Suppressor macrophage (primary cell): ENCODE measurements around the gene ITIH4.

Experiments used
- DNase-seq, 4 experiments: peaks; one replicate each; pipeline ENCODE4 v3.0.0-alpha.2; 2020 to 2022

Gene ITIH4

DNA sequence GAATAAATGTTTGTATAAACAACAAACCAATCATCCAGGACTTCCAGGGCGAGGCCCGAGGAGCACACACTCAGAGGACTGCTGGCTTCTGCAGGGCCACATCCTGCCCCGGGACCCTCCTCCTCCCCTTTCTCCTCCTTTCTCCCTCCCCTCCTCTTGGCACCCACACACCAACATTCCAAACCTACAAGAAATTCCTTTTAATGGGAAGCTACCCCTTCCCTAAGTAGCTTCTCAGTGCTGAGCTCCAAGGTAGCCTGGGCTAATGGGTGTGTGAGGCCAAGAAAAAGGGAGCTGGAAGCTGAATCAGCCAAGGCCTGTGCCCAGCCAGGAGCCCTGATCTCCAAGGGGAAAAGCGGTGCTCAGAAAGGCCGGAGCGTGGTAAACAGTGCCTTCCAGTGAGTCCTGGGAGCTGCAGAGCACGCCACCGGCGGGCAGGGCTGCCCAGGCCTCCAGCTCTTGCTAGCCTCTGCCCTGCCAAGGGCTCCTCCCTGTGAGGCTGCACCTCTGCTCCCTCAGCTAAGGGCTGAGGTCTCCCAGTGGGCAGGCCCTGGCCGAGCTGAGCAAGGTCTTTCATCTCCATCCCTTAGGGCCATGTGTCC lies 32.0 kb downstream of the ITIH4 start:
- DNase-seq, result no peak

DNA sequence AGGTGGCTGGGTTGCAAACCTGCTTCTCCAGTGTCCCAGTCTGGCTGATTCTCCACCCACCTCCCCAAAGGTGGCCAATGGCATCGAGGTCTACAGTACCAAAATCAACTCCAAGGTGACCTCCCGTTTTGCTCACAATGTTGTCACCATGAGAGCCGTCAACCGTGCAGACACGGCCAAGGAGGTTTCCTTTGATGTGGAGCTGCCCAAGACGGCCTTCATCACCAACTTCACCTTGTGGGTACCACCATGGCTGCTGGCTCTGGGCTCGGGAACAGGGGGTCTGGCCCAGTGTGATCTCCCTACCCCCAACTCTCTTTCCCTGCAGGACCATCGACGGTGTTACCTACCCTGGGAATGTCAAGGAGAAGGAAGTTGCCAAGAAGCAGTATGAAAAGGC lies 34.1 kb downstream of the ITIH4 start:
- DNase-seq, result no peak

GRCh38 chr3:52795298-52795900 lies 35.1 kb downstream of the ITIH4 start:
- DNase-seq, result no peak

- no peak for DNase-seq
Observed at GRCh38 chr3:52794612-52795099, 35.8 kb downstream of the ITIH4 start, which contains the start of gene ITIH3. ITIH3 (plus strand) TSS chr3:52794796; CDS start chr3:52794804, 8 bp downstream.

- DNase-seq, result no peak
Observed at GRCh38 chr3:52793702-52794611, 36.5 kb downstream of the ITIH4 start.

GRCh38 chr3:52792961-52793695 lies 37.3 kb downstream of the ITIH4 start:
- DNase-seq, result peak; percentile 11 to 46 (median 29)

DNA sequence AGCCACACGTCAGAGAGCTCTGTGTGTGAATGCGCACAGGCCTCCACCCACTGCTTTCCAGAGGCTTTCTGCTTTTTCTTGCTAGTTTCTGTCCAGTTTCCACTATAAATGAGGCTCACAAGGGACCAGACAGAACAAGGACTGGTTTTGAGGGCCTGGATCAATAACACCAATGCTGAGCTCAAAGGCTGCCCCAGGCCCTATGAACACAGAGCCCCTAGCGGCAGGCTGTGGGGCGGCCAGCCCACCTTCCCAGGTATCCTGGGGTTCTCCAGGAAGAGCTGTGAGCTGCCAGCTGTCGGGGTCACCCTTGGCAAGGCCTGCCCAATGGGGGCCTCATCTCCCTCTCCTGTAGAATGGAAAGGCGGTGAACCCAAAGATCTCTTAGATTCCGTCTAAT lies 38.1 kb downstream of the ITIH4 start:
- DNase-seq, result no peak

GRCh38 chr3:52791928-52792327 lies 38.5 kb downstream of the ITIH4 start:
- no peak for DNase-seq

- DNase-seq, result no peak
Observed at GRCh38 chr3:52791366-52791765, 39.1 kb downstream of the ITIH4 start.

DNA sequence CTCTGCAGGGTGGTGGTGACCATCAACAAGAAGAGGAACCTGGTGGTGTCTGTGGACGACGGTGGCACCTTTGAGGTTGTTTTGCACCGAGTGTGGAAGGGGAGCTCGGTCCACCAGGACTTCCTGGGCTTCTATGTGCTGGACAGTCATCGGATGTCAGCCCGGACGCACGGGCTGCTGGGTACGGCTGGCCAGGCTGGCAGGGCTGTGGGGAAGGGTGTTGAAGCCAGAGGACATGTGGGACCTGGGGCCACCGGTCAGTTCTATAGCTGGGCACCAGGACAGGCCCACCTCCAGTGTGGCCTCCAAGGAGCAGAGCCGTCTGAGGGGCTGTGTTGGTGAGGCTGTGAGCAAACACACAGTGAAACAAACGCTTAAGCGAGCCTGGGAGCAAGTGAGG lies 39.7 kb downstream of the ITIH4 start:
- DNase-seq, result no peak

GRCh38 chr3:52790337-52790736 lies 40.1 kb downstream of the ITIH4 start:
- DNase-seq, result no peak

DNA sequence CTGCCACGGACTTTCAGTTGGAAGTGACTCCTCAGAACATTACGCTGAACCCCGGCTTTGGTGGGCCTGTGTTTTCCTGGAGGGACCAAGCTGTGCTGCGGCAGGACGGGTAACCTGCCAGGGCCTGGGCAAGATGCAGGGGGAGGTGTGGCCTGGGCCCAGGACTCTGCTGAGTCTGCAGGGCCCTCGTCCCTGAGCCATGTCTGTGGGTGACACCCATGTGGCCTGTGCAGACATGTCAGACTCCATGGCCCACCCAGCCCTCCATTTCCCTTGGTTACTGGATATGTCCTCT lies 40.8 kb downstream of the ITIH4 start:
- DNase-seq, result no peak

GRCh38 chr3:52788890-52789745 lies 41.4 kb downstream of the ITIH4 start:
- DNase-seq, result no peak

GRCh38 chr3:52787672-52788625 lies 42.5 kb downstream of the ITIH4 start:
- no peak for DNase-seq

- no peak for DNase-seq
Observed at GRCh38 chr3:52787246-52787645, 43.2 kb downstream of the ITIH4 start.

DNA sequence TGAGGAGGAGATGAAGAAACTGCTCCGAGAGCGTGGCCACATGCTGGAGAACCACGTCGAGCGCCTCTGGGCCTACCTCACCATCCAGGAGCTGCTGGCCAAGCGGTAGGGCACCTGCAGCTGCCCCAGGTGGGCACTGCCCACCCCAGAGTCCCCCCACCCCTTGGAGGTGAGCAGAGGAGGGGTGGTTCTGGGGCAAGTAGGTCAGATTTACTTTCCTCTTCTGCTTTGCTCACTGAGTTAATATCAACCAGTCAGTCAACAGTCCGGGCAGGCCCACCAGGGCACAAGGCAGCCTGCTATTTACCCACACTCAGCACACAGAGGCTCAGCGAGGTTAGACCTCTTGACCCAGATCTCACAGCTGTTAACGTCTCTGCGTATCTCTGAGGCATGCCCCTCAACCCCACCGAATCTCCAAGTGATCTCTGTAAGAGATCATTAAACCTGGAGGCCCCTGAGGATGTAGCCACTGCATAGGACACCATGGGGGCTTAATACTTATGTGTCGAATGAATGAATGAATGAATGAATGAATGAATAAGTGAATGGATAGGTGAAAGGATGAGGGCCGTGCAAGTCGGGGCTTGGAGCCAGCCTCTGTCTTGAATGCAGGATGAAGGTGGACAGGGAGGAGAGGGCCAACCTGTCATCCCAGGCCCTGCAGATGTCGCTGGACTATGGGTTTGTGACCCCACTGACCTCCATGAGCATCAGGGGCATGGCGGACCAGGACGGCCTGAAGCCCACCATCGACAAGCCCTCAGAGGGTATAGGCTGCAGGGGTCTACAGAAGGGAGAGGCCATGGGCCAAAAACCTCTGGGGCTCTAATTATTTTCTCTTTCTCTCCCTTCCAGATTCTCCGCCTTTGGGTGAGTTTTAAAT lies 43.9 kb downstream of the ITIH4 start:
- DNase-seq, result no peak

DNA sequence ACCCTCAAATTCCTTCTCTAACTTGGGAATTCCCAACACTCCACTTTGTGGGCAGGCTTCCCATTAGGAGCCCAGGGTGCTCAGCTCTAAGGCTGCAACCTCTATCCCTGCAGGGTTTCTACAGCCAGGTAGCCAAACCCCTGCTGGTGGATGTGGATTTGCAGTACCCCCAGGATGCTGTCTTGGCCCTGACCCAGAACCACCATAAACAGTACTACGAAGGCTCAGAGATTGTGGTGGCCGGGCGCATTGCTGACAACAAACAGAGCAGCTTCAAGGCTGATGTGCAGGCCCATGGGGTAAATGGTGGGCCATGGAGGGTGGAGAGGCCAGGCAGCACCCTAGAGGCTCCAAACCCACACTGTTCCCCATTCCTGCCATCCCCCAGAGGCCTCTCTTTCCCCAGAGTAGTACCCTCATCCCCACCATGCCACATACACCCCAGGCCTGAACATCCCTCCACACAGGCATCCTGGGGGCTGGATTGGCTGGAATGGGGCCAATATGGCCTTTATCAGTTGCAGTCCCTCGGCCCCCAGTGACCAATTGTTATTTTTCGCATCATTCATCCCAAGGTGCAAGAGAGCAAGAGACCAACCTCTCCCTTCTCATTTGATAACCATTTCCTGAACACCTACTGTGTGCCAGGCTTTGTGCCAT lies 45.4 kb downstream of the ITIH4 start:
- no peak for DNase-seq

GRCh38 chr3:52784021-52784621 lies 46.4 kb downstream of the ITIH4 start:
- DNase-seq, result no peak

DNA sequence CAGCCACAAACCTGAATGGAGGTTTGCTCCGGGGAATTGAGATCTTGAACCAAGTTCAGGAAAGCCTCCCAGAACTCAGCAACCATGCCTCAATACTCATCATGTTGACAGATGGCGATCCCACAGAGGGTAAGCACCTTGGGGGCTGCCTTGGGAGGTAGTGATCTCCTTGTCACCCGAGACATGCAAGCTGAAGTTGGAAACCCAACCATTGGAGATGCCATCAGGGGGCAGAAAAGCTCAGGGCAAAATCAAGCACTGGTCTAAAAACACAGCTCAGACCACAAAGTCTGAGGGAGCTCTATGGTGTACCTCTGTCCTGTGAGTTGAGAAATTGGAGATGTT lies 47.3 kb downstream of the ITIH4 start:
- no peak for DNase-seq
